ENCODE data around the gene SYTL5.

Gene SYTL5

GRCh38 chrX:38028300-38028699 lies 21.9 kb downstream of the SYTL5 start:
- DNase-seq (ENCODE audit: low read depth), result no peak

GRCh38 chrX:38036466-38036865 lies 30.1 kb downstream of the SYTL5 start:
- no peak for DNase-seq (ENCODE audit: low read depth)

- no peak for DNase-seq (ENCODE audit: low read depth)
Observed at GRCh38 chrX:38038501-38038900, 32.1 kb downstream of the SYTL5 start.

- no peak for DNase-seq (ENCODE audit: low read depth)
Observed at GRCh38 chrX:38041237-38041636, 34.9 kb downstream of the SYTL5 start.

GRCh38 chrX:38044701-38045100 lies 38.3 kb downstream of the SYTL5 start:
- DNase-seq (ENCODE audit: low read depth), result no peak

- DNase-seq (ENCODE audit: low read depth), result no peak
Observed at GRCh38 chrX:38045538-38046096, 39.3 kb downstream of the SYTL5 start.

GRCh38 chrX:38048886-38049285 lies 42.5 kb downstream of the SYTL5 start:
- DNase-seq (ENCODE audit: low read depth), result no peak

GRCh38 chrX:38050806-38051205 lies 44.5 kb downstream of the SYTL5 start:
- DNase-seq (ENCODE audit: low read depth), result no peak

GRCh38 chrX:38052096-38052495 lies 45.7 kb downstream of the SYTL5 start:
- DNase-seq (ENCODE audit: low read depth), result no peak

GRCh38 chrX:38055170-38055847 lies 49.0 kb downstream of the SYTL5 start:
- no peak for DNase-seq (ENCODE audit: low read depth)

- no peak for DNase-seq (ENCODE audit: low read depth)
Observed at GRCh38 chrX:38060331-38060878, 54.1 kb downstream of the SYTL5 start.

GRCh38 chrX:38061335-38061734 lies 55.0 kb downstream of the SYTL5 start:
- no peak for DNase-seq (ENCODE audit: low read depth)

GRCh38 chrX:38066934-38067333 lies 60.6 kb downstream of the SYTL5 start:
- no peak for DNase-seq (ENCODE audit: low read depth)

- DNase-seq (ENCODE audit: low read depth), result no peak
Observed at GRCh38 chrX:38069273-38069672, 62.9 kb downstream of the SYTL5 start.

GRCh38 chrX:38069991-38070390 lies 63.6 kb downstream of the SYTL5 start:
- no peak for DNase-seq (ENCODE audit: low read depth)

GRCh38 chrX:38079463-38079862 lies 73.1 kb downstream of the SYTL5 start:
- DNase-seq (ENCODE audit: low read depth), result no peak

- no peak for DNase-seq (ENCODE audit: low read depth)
Observed at GRCh38 chrX:38080808-38081207, 74.5 kb downstream of the SYTL5 start.

GRCh38 chrX:38081909-38082308 lies 75.6 kb downstream of the SYTL5 start:
- DNase-seq (ENCODE audit: low read depth), result no peak

- DNase-seq (ENCODE audit: low read depth), result no peak
Observed at GRCh38 chrX:38082309-38082708, 76.0 kb downstream of the SYTL5 start.

- no peak for DNase-seq (ENCODE audit: low read depth)
Observed at GRCh38 chrX:38085813-38086212, 79.5 kb downstream of the SYTL5 start.

GRCh38 chrX:38086451-38087215 lies 80.3 kb downstream of the SYTL5 start:
- DNase-seq (ENCODE audit: low read depth), result no peak

GRCh38 chrX:38087594-38087993 lies 81.2 kb downstream of the SYTL5 start:
- DNase-seq (ENCODE audit: low read depth), result no peak
